WTC11 (cell line): Measurements from ENCODE around the gene TMEM207.

Experiments
- CTCF ChIP-seq: fragments of 200-600 bp; IDR thresholded peaks from 2 replicates; pipeline ENCODE4 v1.8.0; 2022; ENCODE audit warnings: antibody characterized with exemption
- NR1H2 ChIP-seq: sonication (generic); formaldehyde crosslinking; IDR thresholded peaks from 2 replicates; pipeline ENCODE4 v1.9.0; 2021; ENCODE audit warnings: mild to moderate bottlenecking, moderate library complexity, missing genetic modification reagents
- SP1 ChIP-seq: sonication (generic); formaldehyde crosslinking; conservative IDR thresholded peaks from 2 replicates; pipeline ENCODE4 v1.8.1; 2022; ENCODE audit warnings: missing genetic modification reagents
- ZNF121 ChIP-seq: sonication (generic); formaldehyde crosslinking; IDR thresholded peaks from 2 replicates; pipeline ENCODE4 v1.8.0; 2023; ENCODE audit warnings: missing genetic modification reagents
- ZNF317 ChIP-seq: sonication (generic); formaldehyde crosslinking; IDR thresholded peaks from 2 replicates; pipeline ENCODE4 v1.8.1; 2023; ENCODE audit warnings: low read depth, mild to moderate bottlenecking, moderate library complexity, missing genetic modification reagents, borderline replicate concordance
- TF ChIP-seq, protein P1 (sequence below): sonication (generic); formaldehyde crosslinking; IDR thresholded peaks from 2 replicates; pipeline ENCODE4 v1.8.0; 2023; ENCODE audit warnings: missing genetic modification reagents
- TF ChIP-seq, protein P2 (sequence below): sonication (generic); formaldehyde crosslinking; IDR thresholded peaks from 2 replicates; pipeline ENCODE4 v1.8.1; 2022; ENCODE audit warnings: mild to moderate bottlenecking, moderate library complexity, missing genetic modification reagents

GRCh38 chr3:190481779-190482178, 32.1 kb upstream of the TMEM207 start:
- TF ChIP-seq CTCF (no peak), NR1H2 (no peak), ZNF121 (no peak), SP1 (CRISPR knock-in tag) (no peak), ZNF317 (CRISPR knock-in tag) (no peak)
- TF ChIP-seq, protein P1, sequence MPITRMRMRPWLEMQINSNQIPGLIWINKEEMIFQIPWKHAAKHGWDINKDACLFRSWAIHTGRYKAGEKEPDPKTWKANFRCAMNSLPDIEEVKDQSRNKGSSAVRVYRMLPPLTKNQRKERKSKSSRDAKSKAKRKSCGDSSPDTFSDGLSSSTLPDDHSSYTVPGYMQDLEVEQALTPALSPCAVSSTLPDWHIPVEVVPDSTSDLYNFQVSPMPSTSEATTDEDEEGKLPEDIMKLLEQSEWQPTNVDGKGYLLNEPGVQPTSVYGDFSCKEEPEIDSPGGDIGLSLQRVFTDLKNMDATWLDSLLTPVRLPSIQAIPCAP: no peak
- TF ChIP-seq, protein P2, sequence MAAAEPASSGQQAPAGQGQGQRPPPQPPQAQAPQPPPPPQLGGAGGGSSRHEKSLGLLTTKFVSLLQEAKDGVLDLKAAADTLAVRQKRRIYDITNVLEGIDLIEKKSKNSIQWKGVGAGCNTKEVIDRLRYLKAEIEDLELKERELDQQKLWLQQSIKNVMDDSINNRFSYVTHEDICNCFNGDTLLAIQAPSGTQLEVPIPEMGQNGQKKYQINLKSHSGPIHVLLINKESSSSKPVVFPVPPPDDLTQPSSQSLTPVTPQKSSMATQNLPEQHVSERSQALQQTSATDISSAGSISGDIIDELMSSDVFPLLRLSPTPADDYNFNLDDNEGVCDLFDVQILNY (CRISPR knock-in tag): no peak
